Neural progenitor cell (in vitro differentiated cells): ENCODE measurements around the gene PACSIN3. TPM values are rescaled to one million over a fixed set of nuclear protein-coding genes. Genes with fewer than 3 reads are reported as not detected.

Experiments used
- DNase-seq: peaks from one replicate; pipeline ENCODE4 v3.0.0-alpha.2; 2016; ENCODE audit warnings: low spot score
- H2AFZ ChIP-seq: fragments of 200-600 bp; sonication (generic); replicated peaks from 2 replicates; pipeline ENCODE4 v1.6.1; 2016; ENCODE audit warnings: antibody characterized with exemption
- H3F3A ChIP-seq: fragments of 200-600 bp; sonication (generic); 2 replicates; pipeline ENCODE4 v1.6.1; 2016; ENCODE audit warnings: antibody characterized with exemption, low read depth
- H3K27ac ChIP-seq: fragments of 200-600 bp; sonication (generic); 2 replicates; pipeline ENCODE4 v1.5.1; 2016; ENCODE audit warnings: mild to moderate bottlenecking
- H3K27me3 ChIP-seq: fragments of 200-600 bp; sonication (generic); 2 replicates; pipeline ENCODE4 v1.6.1; 2016; ENCODE audit warnings: mild to moderate bottlenecking, moderate library complexity
- H3K36me3 ChIP-seq: fragments of 200-600 bp; sonication (generic); 2 replicates; pipeline ENCODE4 v1.5.1; 2016
- H3K4me1 ChIP-seq: fragments of 200-600 bp; sonication (generic); 2 replicates; pipeline ENCODE4 v1.6.1; 2016; ENCODE audit warnings: mixed run types
- H3K4me2 ChIP-seq: fragments of 200-600 bp; sonication (generic); 2 replicates; pipeline ENCODE4 v1.6.1; 2016
- H3K4me3 ChIP-seq: fragments of 200-600 bp; sonication (generic); 2 replicates; pipeline ENCODE4 v1.5.1; 2016
- H3K79me2 ChIP-seq: fragments of 200-600 bp; sonication (generic); 2 replicates; pipeline ENCODE4 v1.6.1; 2016; ENCODE audit warnings: low read depth
- H3K9ac ChIP-seq: fragments of 200-600 bp; sonication (generic); 2 replicates; pipeline ENCODE4 v1.6.1; 2016
- H3K9me3 ChIP-seq: fragments of 200-600 bp; sonication (generic); 2 replicates; pipeline ENCODE4 v1.5.1; 2016; ENCODE audit warnings: low read depth
- H4K20me1 ChIP-seq: fragments of 200-600 bp; sonication (generic); 2 replicates; pipeline ENCODE4 v1.6.1; 2016; ENCODE audit warnings: low read depth
- H3K27ac Mint-ChIP-seq: 3 replicates; pipeline ENCODE4 v1.8.0; 2021; ENCODE audit warnings: mixed read lengths
- H3K27me3 Mint-ChIP-seq: 2 replicates; pipeline ENCODE4 v1.8.0; 2022; ENCODE audit warnings: low read depth, mild to moderate bottlenecking, inconsistent platforms, moderate library complexity, mixed read lengths; ENCODE audit not compliant: insufficient read depth
- H3K36me3 Mint-ChIP-seq: 3 replicates; pipeline ENCODE4 v1.8.0; 2021; ENCODE audit warnings: mixed read lengths
- H3K4me1 Mint-ChIP-seq: 3 replicates; pipeline ENCODE4 v1.8.0; 2021; ENCODE audit warnings: mixed read lengths
- H3K4me3 Mint-ChIP-seq: 3 replicates; pipeline ENCODE4 v1.8.0; 2021; ENCODE audit warnings: mild to moderate bottlenecking, moderate library complexity, mixed read lengths
- H3K9me3 Mint-ChIP-seq: 3 replicates; pipeline ENCODE4 v1.8.0; 2020; ENCODE audit warnings: mixed read lengths
- CTCF ChIP-seq: fragments of 200-600 bp; sonication (generic); IDR thresholded peaks from 2 replicates; pipeline ENCODE4 v1.5.1; 2017; ENCODE audit warnings: antibody characterized with exemption, mild to moderate bottlenecking
- EZH2 ChIP-seq: fragments of 200-600 bp; sonication (generic); IDR thresholded peaks from 2 replicates; pipeline ENCODE4 v1.6.1; 2017; ENCODE audit warnings: antibody characterized with exemption, mild to moderate bottlenecking, moderate library complexity
- EZH2phosphoT487 ChIP-seq: fragments of 200-600 bp; sonication (generic); IDR thresholded peaks from 2 replicates; pipeline ENCODE4 v1.6.1; 2017; ENCODE audit warnings: antibody characterized with exemption
- total RNA-seq: library from RNA; depleted of rRNA; stranded (reverse); fragments of >200 nt; gene quantifications from 2 replicates; pipeline ENCODE4 v1.2.3, GENCODE V29; 2015; ENCODE audit warnings: low replicate concordance

Gene PACSIN3
- total RNA-seq, 1 donor from 2014 or later, result 7.1 TPM

- Mint-ChIP-seq H3K9me3 (no peaks in the 10 kb centered on the region), H3K4me1 (peaks cover 19% of the 10 kb centered on the region), H3K4me3 (no peak overlapping the region), H3K36me3 (no peaks in the 10 kb centered on the region), H3K27ac (peak overlapping the region; percentile 14), H3K27me3 (peaks cover 5% of the 10 kb centered on the region)
- no peak overlapping the region for H3K27ac ChIP-seq
- peak; percentile 79 for DNase-seq
- H3K9ac ChIP-seq, result no peak overlapping the region
- H2AFZ ChIP-seq, result no peak overlapping the region
- H3K4me1 ChIP-seq, result peaks cover 11% of the 10 kb centered on the region
- H3K4me3 ChIP-seq, result no peak overlapping the region
- peaks cover 18% of the 10 kb centered on the region for H3F3A ChIP-seq
- H3K9me3 ChIP-seq, result no peaks in the 10 kb centered on the region
- H3K27me3 ChIP-seq, result no peaks in the 10 kb centered on the region
- H3K36me3 ChIP-seq, result no peaks in the 10 kb centered on the region
- H3K4me2 ChIP-seq, result no peak overlapping the region
- peaks cover 20% of the 10 kb centered on the region for H3K79me2 ChIP-seq
- peak; percentile 64 for TF ChIP-seq CTCF
- no peak for TF ChIP-seq EZH2phosphoT487
- no peak for TF ChIP-seq EZH2
- H4K20me1 ChIP-seq, result peaks cover 14% of the 10 kb centered on the region
Observed at GRCh38 chr11:47179655-47179991, 6.6 kb downstream of the PACSIN3 start.

- H3K27ac ChIP-seq, result no peak overlapping the region
- no peak for DNase-seq
- Mint-ChIP-seq H3K4me1 (peaks cover 19% of the 10 kb centered on the region), H3K27ac (no peak overlapping the region), H3K9me3 (no peaks in the 10 kb centered on the region), H3K36me3 (peaks cover under 1% of the 10 kb centered on the region), H3K4me3 (no peak overlapping the region), H3K27me3 (no peaks in the 10 kb centered on the region)
- peaks cover 15% of the 10 kb centered on the region for H4K20me1 ChIP-seq
- H3K4me1 ChIP-seq, result peaks cover 10% of the 10 kb centered on the region
- H3K79me2 ChIP-seq, result peaks cover 24% of the 10 kb centered on the region
- H3K4me3 ChIP-seq, result no peak overlapping the region
- H3K9ac ChIP-seq, result no peak overlapping the region
- no peaks in the 10 kb centered on the region for H3K36me3 ChIP-seq
- H3K27me3 ChIP-seq, result no peaks in the 10 kb centered on the region
- H3F3A ChIP-seq, result peaks cover 12% of the 10 kb centered on the region
- TF ChIP-seq CTCF (no peak), EZH2phosphoT487 (no peak), EZH2 (no peak)
- H3K9me3 ChIP-seq, result no peaks in the 10 kb centered on the region
- no peak overlapping the region for H3K4me2 ChIP-seq
- no peak overlapping the region for H2AFZ ChIP-seq
Observed at GRCh38 chr11:47178737-47179654, 7.2 kb downstream of the PACSIN3 start.

GRCh38 chr11:47178316-47178715, 7.9 kb downstream of the PACSIN3 start:
- no peaks in the 10 kb centered on the region for H3K27me3 ChIP-seq
- Mint-ChIP-seq H3K27ac (no peak overlapping the region), H3K36me3 (peaks cover 4% of the 10 kb centered on the region), H3K27me3 (no peaks in the 10 kb centered on the region), H3K9me3 (no peaks in the 10 kb centered on the region), H3K4me1 (peaks cover 19% of the 10 kb centered on the region), H3K4me3 (no peak overlapping the region)
- H3K9ac ChIP-seq, result no peak overlapping the region
- H3K27ac ChIP-seq, result no peak overlapping the region
- H3K4me1 ChIP-seq, result peaks cover 10% of the 10 kb centered on the region
- H3K79me2 ChIP-seq, result peaks cover 31% of the 10 kb centered on the region
- no peak for DNase-seq
- H3K4me2 ChIP-seq, result no peak overlapping the region
- H2AFZ ChIP-seq, result no peak overlapping the region
- TF ChIP-seq EZH2, result no peak
- H3K9me3 ChIP-seq, result no peaks in the 10 kb centered on the region
- H3F3A ChIP-seq, result peaks cover 12% of the 10 kb centered on the region
- no peak overlapping the region for H3K4me3 ChIP-seq
- peaks cover 19% of the 10 kb centered on the region for H4K20me1 ChIP-seq
- H3K36me3 ChIP-seq, result no peaks in the 10 kb centered on the region

- H3K79me2 ChIP-seq, result peaks cover 36% of the 10 kb centered on the region
- H3K4me3 Mint-ChIP-seq, result peak overlapping the region; percentile 97
Observed at GRCh38 chr11:47177846-47178245, 8.4 kb downstream of the PACSIN3 start.

More at GRCh38 chr11:47177846-47178245, 8.4 kb downstream of the PACSIN3 start:
- H3K27me3 ChIP-seq, result no peaks in the 10 kb centered on the region
- no peaks in the 10 kb centered on the region for H3K36me3 ChIP-seq
- peaks cover 10% of the 10 kb centered on the region for H3K4me1 ChIP-seq
- no peak overlapping the region for H3K4me3 ChIP-seq
- no peaks in the 10 kb centered on the region for H3K9me3 ChIP-seq
- Mint-ChIP-seq H3K9me3 (no peaks in the 10 kb centered on the region), H3K27ac (peak overlapping the region; percentile 99), H3K27me3 (no peaks in the 10 kb centered on the region), H3K36me3 (peaks cover 6% of the 10 kb centered on the region), H3K4me1 (peaks cover 19% of the 10 kb centered on the region)
- no peak overlapping the region for H3K9ac ChIP-seq
- H2AFZ ChIP-seq, result peak overlapping the region; percentile 77
- DNase-seq, result no peak
- H4K20me1 ChIP-seq, result peaks cover 24% of the 10 kb centered on the region
- peaks cover 12% of the 10 kb centered on the region for H3F3A ChIP-seq
- TF ChIP-seq CTCF (no peak), EZH2phosphoT487 (no peak), EZH2 (no peak)
- peak overlapping the region; percentile 76 for H3K4me2 ChIP-seq
- H3K27ac ChIP-seq, result no peak overlapping the region
